HepG2 (cell line): ENCODE results near the gene TIMM9. TPM values are rescaled to one million over a fixed set of nuclear protein-coding genes. Genes with fewer than 3 reads are reported as not detected.
A peak's percentile ranks its signal among the peaks of the same experiment; 100 is the strongest.

Source experiments
- ATAC-seq: fragments of 200-7000 bp; cut with Tn5 transposase; 3 replicates; pipeline ENCODE4 v1.9.1; 2020; ENCODE audit warnings: mild to moderate bottlenecking, moderate library complexity
- BruUV-seq: library from RNA; stranded (reverse); fragments of 400-500 nt; replicated peaks from 2 replicates; lab custom pipeline; 2021; lab: Mats Ljungman, UMichigan
- CTCF ChIA-PET: fragments of 300-600 bp; formaldehyde crosslinking; extraction: SDS; loops from one replicate; lab custom pipeline; 2021; ENCODE audit warnings: low total read pairs, inconsistent platforms, low intra/inter-chr PET ratio; lab: Yijun Ruan, JAX
- POLR2A ChIA-PET: fragments of 350-600 bp; sonication (Branson Sonifier 250); formaldehyde crosslinking; loops from one replicate; lab custom pipeline; 2020; ENCODE audit warnings: antibody characterized with exemption, inconsistent platforms; lab: Yijun Ruan, JAX
- DNase-seq: peaks from one replicate; pipeline ENCODE4 v3.0.0-alpha.2; 2015; ENCODE audit warnings: low spot score
- FAIRE-seq: peaks from 3 replicates; lab custom pipeline; 2011; peaks lifted over from hg19 to GRCh38; lab: Jason Lieb, UNC
- H2AFZ ChIP-seq: one replicate; pipeline ENCODE4 v1.6.1; 2011; ENCODE audit warnings: low read length, inconsistent platforms
- H3K27ac ChIP-seq: fragments of 300-600 bp; 3 replicates; pipeline ENCODE4 v1.8.0; 2011; ENCODE audit warnings: mixed run types, mild to moderate bottlenecking, mixed read lengths, low read length, inconsistent platforms; ENCODE audit not compliant: insufficient read depth; ENCODE audit errors: extremely low read length
- H3K27me3 ChIP-seq, 2 experiments: fragments of 200-600 bp in 1 of 2; 2 replicates in 1 of 2; 3 replicates in 1 of 2; pipeline versions ENCODE4 v1.6.0 to v1.8.0; 2011; ENCODE audit warnings: low read length in 2 of 2, mild to moderate bottlenecking in 2 of 2, moderate library complexity in 2 of 2, inconsistent platforms in 1 of 2; ENCODE audit not compliant: insufficient read depth in 2 of 2, control insufficient read depth in 1 of 2
- H3K36me3 ChIP-seq, 2 experiments: fragments of 200-600 bp in 1 of 2; replicated peaks in 1 of 2; 2 replicates in 1 of 2; 3 replicates in 1 of 2; pipeline versions ENCODE4 v1.5.1 to v1.8.0; 2011; ENCODE audit warnings: low read length in 2 of 2, inconsistent platforms in 1 of 2; ENCODE audit not compliant: insufficient read depth in 2 of 2, control insufficient read depth in 1 of 2
- H3K4me1 ChIP-seq: 2 replicates; pipeline ENCODE4 v1.5.1; 2012; ENCODE audit warnings: low read length, inconsistent platforms; ENCODE audit not compliant: insufficient read depth
- H3K4me2 ChIP-seq: 2 replicates; pipeline ENCODE4 v1.6.0; 2011; ENCODE audit warnings: low read depth, low read length, inconsistent platforms
- H3K4me3 ChIP-seq, 3 experiments: fragments of 200-600 bp in 1 of 3; sonication (generic), shearing (Covaris generic) in 1 of 3; replicated peaks in 1 of 3; 2 replicates each; pipeline ENCODE4 v1.5.1; 2011 to 2016; ENCODE audit warnings: low read length in 3 of 3, inconsistent platforms in 2 of 3, low read depth in 2 of 3, mild to moderate bottlenecking in 2 of 3, control low read depth in 1 of 3, mixed read lengths in 1 of 3; ENCODE audit not compliant: insufficient read depth in 1 of 3
- H3K79me2 ChIP-seq: one replicate; pipeline ENCODE4 v1.6.1; 2011; ENCODE audit warnings: low read length, inconsistent platforms; ENCODE audit not compliant: insufficient read depth
- H3K9ac ChIP-seq: 2 replicates; pipeline ENCODE4 v1.6.0; 2011; ENCODE audit warnings: mild to moderate bottlenecking, low read depth, low read length, inconsistent platforms; ENCODE audit not compliant: insufficient read depth
- H3K9me3 ChIP-seq: 2 replicates; pipeline ENCODE4 v1.5.1; 2012; ENCODE audit warnings: mild to moderate bottlenecking, low read length
- H4K20me1 ChIP-seq: 2 replicates; pipeline ENCODE4 v1.6.0; 2011; ENCODE audit warnings: inconsistent platforms, mild to moderate bottlenecking, low read length, moderate library complexity; ENCODE audit not compliant: insufficient read depth
- ATRX ChIP-seq: sonication (generic); formaldehyde crosslinking; IDR thresholded peaks from 2 replicates; pipeline ENCODE4 v1.4.0; 2020; ENCODE audit warnings: missing genetic modification reagents, borderline replicate concordance
- CEBPB ChIP-seq: IDR thresholded peaks from 2 replicates; pipeline ENCODE4 v1.6.1; 2011; ENCODE audit warnings: low read depth, low read length, improper control_type of control experiment, borderline replicate concordance
- CEBPG ChIP-seq: IDR thresholded peaks from 2 replicates; pipeline ENCODE4 v1.6.1; 2016
- CTCF ChIP-seq: sonication (generic); formaldehyde crosslinking; IDR thresholded peaks from 2 replicates; pipeline ENCODE4 v1.5.0; 2020; ENCODE audit warnings: mild to moderate bottlenecking, missing genetic modification reagents, moderate library complexity
- ZNF318 ChIP-seq: sonication (generic); formaldehyde crosslinking; IDR thresholded peaks from 2 replicates; pipeline ENCODE4 v1.4.0; 2020; ENCODE audit warnings: mild to moderate bottlenecking, missing genetic modification reagents
- ZNF878 ChIP-seq: sonication (generic); formaldehyde crosslinking; IDR thresholded peaks from 2 replicates; pipeline ENCODE4 v1.8.1; 2023; ENCODE audit warnings: mild to moderate bottlenecking, missing genetic modification reagents, moderate library complexity
- WGBS: methylation state at CpG from one replicate; pipeline ENCODE4 v1.1.6; 2017; ENCODE audit warnings: low lambda C conversion rate; 5-methylcytosine and 5-hydroxymethylcytosine counted together
- in situ Hi-C: cut with HindIII; loops from 2 replicates; pipeline ENCODE4 v1.10.0; 2017; ENCODE audit warnings: low pct_unique_long_range_greater_than_20kb; ENCODE audit not compliant: extremely low pct_ligation_motif_present
- intact Hi-C: fragments of 100-400 bp; cut with micrococcal nuclease; formaldehyde crosslinking; loops from one replicate; pipeline ENCODE4 v1.10.0; 2022; ENCODE audit not compliant: unreplicated experiment
- polyA plus RNA-seq, 8 experiments: library from polyadenylated mRNA; depleted of rRNA in 3 of 8; stranded (reverse) in 7 of 8; unstranded in 1 of 8; fragments of >200 nt; fragmentation: Illumina TruSeq in 4 of 8; extraction: Trizol in 4 of 8; gene quantifications; 2 replicates each; pipeline versions ENCODE4 v1.2.1 to v1.2.3, GENCODE V29; 2011 to 2016; ENCODE audit warnings: low read depth in 4 of 8, missing spikeins in 1 of 8, mixed read lengths in 1 of 8; ENCODE audit not compliant: insufficient read depth in 1 of 8
- total RNA-seq, 5 experiments: library from RNA; depleted of rRNA; stranded (reverse); fragments of >200 nt; fragmentation: Illumina TruSeq; extraction: Trizol; gene quantifications; 2 replicates each; pipeline ENCODE4 v1.2.3, GENCODE V29; 2016; ENCODE audit warnings: low read depth in 1 of 5

TIMM9 gene
- total and polyA plus RNA-seq, 2 of the 13 experiments (the other 11 are each of a cell fraction or from before 2014, with no cell fraction given): 30.5 to 42.5 TPM

GRCh38 chr14:58401587-58401986 is 25.7 kb downstream of the TIMM9 start:
- Histone ChIP-seq H3K4me1 (peaks cover 6% of the 10 kb centered on the region), H3K79me2 (no peaks in the 10 kb centered on the region), H3K9me3 (no peaks in the 10 kb centered on the region), H3K36me3 (no peaks in the 10 kb centered on the region; a peak in 1 of 5 replicates), H4K20me1 (no peaks in the 10 kb centered on the region), H3K27me3 (no peaks in the 10 kb centered on the region; a peak in 1 of 5 replicates), H3K9ac (no peak overlapping the region), H3K4me3 (no peak overlapping the region), H2AFZ (no peak overlapping the region), H3K27ac (no peak overlapping the region), H3K4me2 (no peak overlapping the region)
- no TSS peak for BruUV-seq
- DNase-seq (no peak), ATAC-seq (peak; percentile 66; the same call in 2 of the 3 replicates), FAIRE-seq (no peak)
- CTCF ChIA-PET: no interaction called here
- 84% methylated on average over 3 of the region's 3 CpGs for WGBS
- intact Hi-C loops: no loop called here
- POLR2A ChIA-PET: no interaction called here
- in situ Hi-C loops: no loop called here
- TF ChIP-seq ATRX (CRISPR knock-in tag) (no peak), CTCF (peak; percentile 37)

- Histone ChIP-seq H3K9ac (no peak overlapping the region), H3K27me3 (no peaks in the 10 kb centered on the region; a peak in 1 of 5 replicates), H3K4me1 (peaks cover 21% of the 10 kb centered on the region), H3K9me3 (no peaks in the 10 kb centered on the region), H2AFZ (no peak overlapping the region), H3K79me2 (no peaks in the 10 kb centered on the region), H3K36me3 (no peaks in the 10 kb centered on the region; a peak in 1 of 5 replicates), H3K4me3 (no peak overlapping the region), H4K20me1 (no peaks in the 10 kb centered on the region), H3K27ac (no peak overlapping the region), H3K4me2 (no peak overlapping the region)
- ATAC-seq (no peak), DNase-seq (no peak), FAIRE-seq (no peak)
- POLR2A ChIA-PET: no interaction called here
- TF ChIP-seq ZNF318 (CRISPR knock-in tag): no peak
- TF ChIP-seq CEBPG: peak; percentile 45; the same call in 1 of the 2 replicates
- peak; percentile 71 for TF ChIP-seq CEBPB
- TF ChIP-seq ZNF878 (CRISPR knock-in tag): no peak
- intact Hi-C loops (no loop called here), in situ Hi-C loops (no loop called here)
- CTCF ChIA-PET: no interaction called here
- 68% methylated on average over 3 of the region's 3 CpGs for WGBS
- BruUV-seq: no TSS peak
Measured at GRCh38 chr14:58398895-58399294, 28.4 kb downstream of the TIMM9 start.
